Stimulated activated CD4-positive, alpha-beta T cell treated with anti-CD3 and anti-CD28 coated beads, Interleukin-4, amount 100 ng/mL, for 24 hours (primary cell): ENCODE data around the gene MYH2.

ENCODE experiments used
- DNase-seq: peaks from one replicate; pipeline ENCODE4 v3.0.0-alpha.2; 2020

Gene MYH2

GRCh38 chr17:10513299-10514067, 36.0 kb downstream of the MYH2 start:
- DNase-seq, result no peak

DNA sequence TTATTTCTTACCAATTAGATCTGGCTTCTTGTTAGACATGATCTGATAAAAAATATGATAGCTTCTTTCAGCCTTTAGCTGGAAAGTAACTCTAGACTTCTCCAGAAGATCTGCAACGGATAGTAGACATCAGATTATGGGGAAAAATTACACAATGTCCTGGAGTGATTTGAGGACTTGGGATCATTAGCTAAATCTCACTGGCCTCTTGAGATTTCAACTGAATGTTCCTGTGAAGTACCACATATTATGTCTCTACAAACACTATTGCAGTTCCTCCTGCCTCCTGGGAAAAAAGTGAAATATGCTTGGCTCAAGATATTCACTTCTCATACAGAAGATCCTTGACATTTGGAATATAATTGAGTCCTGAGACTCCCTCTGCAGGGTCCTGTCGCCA, 36.6 kb downstream of the MYH2 start:
- no peak for DNase-seq

GRCh38 chr17:10499950-10500349, 49.5 kb downstream of the MYH2 start:
- DNase-seq, result no peak

DNA sequence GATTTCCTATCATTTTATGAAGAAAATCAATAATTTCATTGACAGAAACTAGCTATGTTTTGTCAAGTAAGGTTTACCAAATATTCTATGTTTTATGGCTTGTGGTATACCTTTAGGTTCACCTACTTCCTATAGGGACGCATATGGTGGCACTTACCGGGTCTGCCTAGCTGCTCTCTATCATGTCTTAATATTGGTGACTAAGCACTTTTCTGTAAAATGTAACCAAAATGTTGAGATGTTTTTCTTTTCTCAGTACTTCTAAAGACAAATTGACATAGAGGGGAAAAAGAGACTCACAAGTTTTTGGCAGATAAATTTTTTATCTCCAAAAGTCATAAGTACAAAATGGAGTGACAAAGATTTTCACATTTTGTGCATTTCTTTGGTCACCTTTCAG, 57.5 kb downstream of the MYH2 start:
- DNase-seq, result no peak

DNA sequence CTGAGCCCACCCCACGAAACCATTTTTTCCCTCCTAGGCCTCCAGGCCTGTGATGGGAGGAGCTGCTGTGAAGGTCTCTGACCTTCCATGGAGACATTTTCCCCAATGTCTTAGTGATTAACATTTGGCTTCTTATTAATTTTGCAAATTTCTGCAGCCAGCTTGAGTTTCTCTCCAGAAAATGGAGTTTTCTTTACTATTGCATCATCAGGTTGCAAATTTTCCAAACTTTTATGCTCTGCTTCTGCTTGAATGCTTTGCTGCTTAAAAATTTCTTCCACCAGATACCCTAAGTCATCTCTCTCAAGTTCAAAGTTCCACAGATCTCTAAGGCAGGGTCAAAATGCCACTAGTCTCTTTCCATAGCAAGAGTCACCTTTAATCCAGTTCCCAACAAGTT, 67.2 kb downstream of the MYH2 start:
- no peak for DNase-seq

DNA sequence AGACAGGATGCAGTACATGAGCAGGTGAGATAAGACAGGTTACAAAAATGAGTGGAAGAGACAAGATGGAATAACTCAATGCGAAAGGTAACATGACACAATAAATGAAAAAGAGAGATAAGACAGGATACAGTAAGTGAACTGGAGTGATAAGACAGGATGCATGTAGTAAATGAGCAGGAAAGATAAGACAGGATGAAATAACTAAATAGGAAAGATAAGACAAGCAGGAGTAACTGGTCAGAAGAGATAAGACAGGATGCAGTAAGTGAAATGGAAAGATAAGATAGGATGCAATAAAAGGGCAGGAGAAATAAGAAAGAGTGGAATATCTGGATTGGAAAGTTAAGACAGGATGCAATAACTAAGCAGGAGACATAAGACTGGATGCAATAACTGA, 71.8 kb downstream of the MYH2 start:
- no peak for DNase-seq

GRCh38 chr17:10474536-10474935, 74.9 kb downstream of the MYH2 start:
- no peak for DNase-seq

DNA sequence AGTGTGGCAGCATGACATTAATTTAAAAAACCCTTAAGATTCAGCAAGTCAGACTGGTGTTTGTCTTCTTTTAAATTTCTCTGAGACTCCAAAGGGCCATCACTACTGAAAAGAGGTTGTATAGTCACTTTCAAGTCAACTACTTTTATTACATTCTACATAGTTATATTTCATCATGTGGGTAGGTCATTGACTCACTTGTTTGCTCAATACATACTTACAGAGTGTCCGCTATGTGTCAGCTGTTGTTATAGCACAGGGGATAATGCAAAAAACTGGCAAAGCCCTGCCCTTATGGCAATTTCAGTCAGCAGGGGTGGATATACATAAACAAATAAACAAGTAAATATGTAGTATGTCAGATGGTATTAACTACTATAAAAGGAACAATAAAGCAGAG, 77.6 kb downstream of the MYH2 start:
- DNase-seq, result no peak
